Esophagus muscularis mucosa (tissue), 3 donors: ENCODE data around the gene CCNJL.

Source experiments
- POLR2A ChIP-seq: fragments of 450-650 bp; IDR thresholded peaks from one replicate; pipeline ENCODE4 v1.6.1; 2017; ENCODE audit warnings: antibody characterized with exemption, moderate library complexity, mild to moderate bottlenecking, low read depth
- POLR2AphosphoS5 ChIP-seq, 2 donors: sonication (generic); formaldehyde crosslinking; IDR thresholded peaks; one replicate each; pipeline ENCODE4 v1.6.1; 2017; ENCODE audit warnings: antibody characterized with exemption in 2 of 2
- TF ChIP-seq, protein P1 (sequence below), 3 experiments: fragments of 200-600 bp in 2 of 3; fragments of 450-650 bp in 1 of 3; sonication (generic) in 2 of 3; IDR thresholded peaks; one replicate each; pipeline ENCODE4 v1.5.1; 2017 to 2019; ENCODE audit warnings: antibody characterized with exemption in 3 of 3, mild to moderate bottlenecking in 2 of 3, moderate library complexity in 1 of 3

DNA sequence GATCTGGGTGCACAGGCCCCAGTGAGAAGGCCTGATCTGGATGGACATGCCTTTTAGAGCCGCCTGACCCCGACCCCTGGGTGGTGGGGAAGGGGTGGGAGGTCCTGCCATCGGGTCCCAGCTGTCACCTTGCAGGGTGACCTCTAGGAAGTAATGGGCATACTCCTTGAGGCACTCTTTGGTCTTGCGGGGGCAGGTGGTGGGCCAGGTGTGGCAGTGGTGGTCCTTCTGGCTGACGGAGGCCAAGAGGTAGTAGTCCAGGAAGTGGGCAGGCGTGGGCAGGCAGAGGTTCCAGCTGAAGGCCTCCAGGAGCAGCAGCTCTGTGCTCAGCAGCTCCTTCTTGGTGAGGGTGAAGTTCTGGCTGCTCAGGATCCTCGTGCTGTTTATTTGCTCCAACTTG is 53.0 kb downstream of the CCNJL start:
- TF ChIP-seq, protein P1, sequence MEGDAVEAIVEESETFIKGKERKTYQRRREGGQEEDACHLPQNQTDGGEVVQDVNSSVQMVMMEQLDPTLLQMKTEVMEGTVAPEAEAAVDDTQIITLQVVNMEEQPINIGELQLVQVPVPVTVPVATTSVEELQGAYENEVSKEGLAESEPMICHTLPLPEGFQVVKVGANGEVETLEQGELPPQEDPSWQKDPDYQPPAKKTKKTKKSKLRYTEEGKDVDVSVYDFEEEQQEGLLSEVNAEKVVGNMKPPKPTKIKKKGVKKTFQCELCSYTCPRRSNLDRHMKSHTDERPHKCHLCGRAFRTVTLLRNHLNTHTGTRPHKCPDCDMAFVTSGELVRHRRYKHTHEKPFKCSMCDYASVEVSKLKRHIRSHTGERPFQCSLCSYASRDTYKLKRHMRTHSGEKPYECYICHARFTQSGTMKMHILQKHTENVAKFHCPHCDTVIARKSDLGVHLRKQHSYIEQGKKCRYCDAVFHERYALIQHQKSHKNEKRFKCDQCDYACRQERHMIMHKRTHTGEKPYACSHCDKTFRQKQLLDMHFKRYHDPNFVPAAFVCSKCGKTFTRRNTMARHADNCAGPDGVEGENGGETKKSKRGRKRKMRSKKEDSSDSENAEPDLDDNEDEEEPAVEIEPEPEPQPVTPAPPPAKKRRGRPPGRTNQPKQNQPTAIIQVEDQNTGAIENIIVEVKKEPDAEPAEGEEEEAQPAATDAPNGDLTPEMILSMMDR (IDR thresholded peaks at IDR 0.05) = no peak
- TF ChIP-seq POLR2AphosphoS5 (IDR thresholded peaks at IDR 0.05) = no peak
- no peak for TF ChIP-seq POLR2A
